ENCODE measurements around the gene CHRD.
A peak's percentile ranks its signal among the peaks of the same experiment; 100 is the strongest.

CHRD gene

GRCh38 chr3:184379358-184380184, at the start of gene CHRD:
Gene CHRD (plus strand): TSS chr3:184380054. CDS start chr3:184380319, 265 bp downstream.
- H3K4me3 ChIP-seq (ENCODE audit: low read depth, low read length) = no peak within 1 kb of the TSS
- no peak for DNase-seq (ENCODE audit: low read depth)
- no peak for TF ChIP-seq CTCF (conservative IDR thresholded peaks at IDR 0.05; ENCODE audit: low read depth, low read length)

DNA sequence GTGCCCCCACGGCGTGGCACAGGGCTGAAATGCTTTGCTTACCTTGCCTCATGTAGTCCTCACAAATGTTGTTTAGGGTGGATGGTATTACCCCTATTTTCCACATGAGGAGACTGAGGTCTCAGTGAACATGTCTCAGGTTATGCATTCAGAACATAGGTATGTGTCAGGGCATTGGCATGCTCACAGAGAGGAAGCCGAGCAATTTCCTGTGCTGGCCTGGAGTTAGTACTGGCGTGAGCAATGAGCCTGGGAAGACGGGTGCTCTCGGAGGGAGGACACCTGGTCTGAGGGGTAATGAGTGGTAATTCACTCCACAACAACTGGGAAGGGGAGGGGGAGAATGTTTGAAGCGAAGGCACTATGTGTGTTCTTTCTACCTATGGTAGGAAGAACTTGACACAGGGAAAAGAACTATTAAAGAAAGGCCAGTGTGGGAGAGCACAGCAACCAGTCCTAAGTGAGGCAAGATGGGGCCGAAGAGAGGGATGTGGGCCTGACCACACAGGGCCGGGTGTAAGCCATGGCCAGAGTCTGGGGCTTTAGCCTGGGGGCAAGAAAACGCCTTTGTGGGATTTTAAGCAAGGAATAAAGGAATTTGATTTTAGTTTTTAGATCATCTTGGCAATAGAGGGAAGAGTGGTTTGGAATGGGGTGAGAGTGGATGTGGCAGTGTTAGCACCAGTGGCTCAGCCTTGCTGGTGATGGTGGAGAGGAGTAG, 47.3 kb upstream of the CHRD start:
- DNase-seq (ENCODE audit: low read depth) = peak; percentile 97
- TF ChIP-seq CTCF (conservative IDR thresholded peaks at IDR 0.05; ENCODE audit: low read depth, low read length) = no peak
- H3K4me3 ChIP-seq (ENCODE audit: low read depth, low read length) = no peak overlapping the region

DNA sequence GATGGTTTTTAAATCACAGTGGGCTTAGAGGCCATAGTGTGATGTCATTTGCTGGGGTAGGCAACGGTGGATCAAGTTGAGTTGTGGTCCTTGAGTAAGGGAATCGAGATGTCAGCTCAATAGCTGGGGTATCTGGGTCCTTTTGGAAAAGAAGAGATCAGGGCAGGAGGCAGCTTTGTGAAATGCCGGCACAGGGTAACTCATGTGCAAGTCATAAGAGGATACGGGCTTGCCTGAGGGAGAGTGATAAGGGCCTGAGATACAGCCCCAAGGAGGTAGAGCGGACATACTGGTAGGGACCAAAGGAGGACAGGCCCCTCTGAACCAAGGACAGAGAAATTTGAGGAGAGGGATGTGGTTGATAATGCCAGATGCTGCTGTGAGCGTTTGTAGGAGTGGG, 46.7 kb upstream of the CHRD start:
- no peak for DNase-seq (ENCODE audit: low read depth)
- H3K4me3 ChIP-seq (ENCODE audit: low read depth, low read length) = no peak overlapping the region
- TF ChIP-seq CTCF (conservative IDR thresholded peaks at IDR 0.05; ENCODE audit: low read depth, low read length) = no peak

DNA sequence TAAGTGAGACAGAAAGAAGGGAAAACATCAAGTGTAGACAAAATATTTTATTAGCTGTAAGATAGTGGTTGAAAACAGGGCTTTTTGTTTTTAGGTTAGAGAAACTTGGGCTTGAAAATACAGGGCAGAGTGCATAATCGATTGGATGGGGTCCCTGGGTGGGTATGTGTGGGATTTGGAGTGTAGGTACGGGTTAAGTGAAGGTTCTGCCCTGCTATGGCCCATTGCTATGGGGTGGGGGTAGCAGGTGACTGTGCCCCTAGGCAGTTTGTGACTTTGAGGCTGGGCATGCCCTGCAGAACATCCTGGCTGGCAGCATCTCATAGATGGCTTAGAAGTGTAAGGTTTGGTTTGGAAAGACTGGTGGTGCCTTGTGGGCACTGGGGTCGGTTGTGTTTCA, 46.2 kb upstream of the CHRD start:
- no peak for DNase-seq (ENCODE audit: low read depth)
- H3K4me3 ChIP-seq (ENCODE audit: low read depth, low read length) = no peak overlapping the region
- TF ChIP-seq CTCF (conservative IDR thresholded peaks at IDR 0.05; ENCODE audit: low read depth, low read length) = no peak

- no peak for DNase-seq (ENCODE audit: low read depth)
- no peak for TF ChIP-seq CTCF (conservative IDR thresholded peaks at IDR 0.05; ENCODE audit: low read depth, low read length)
- no peak overlapping the region for H3K4me3 ChIP-seq (ENCODE audit: low read depth, low read length)
These were observed 45.2 kb upstream of the CHRD start for GRCh38 chr3:184334470-184335158.

GRCh38 chr3:184335291-184335660, 44.6 kb upstream of the CHRD start:
- no peak overlapping the region for H3K4me3 ChIP-seq (ENCODE audit: low read depth, low read length)
- no peak for DNase-seq (ENCODE audit: low read depth)

More at GRCh38 chr3:184335291-184335660, 44.6 kb upstream of the CHRD start:
- no peak for TF ChIP-seq CTCF (conservative IDR thresholded peaks at IDR 0.05; ENCODE audit: low read depth, low read length)

Data from choroid plexus epithelial cell (primary cell).